GM12878 (cell line): ENCODE results near the gene SMARCAL1. TPM values are rescaled to one million over a fixed set of nuclear protein-coding genes. Genes with fewer than 3 reads are reported as not detected.

Source experiments
- ATAC-seq: fragments of 200-7000 bp; cut with Tn5 transposase; 3 replicates; pipeline ENCODE4 v1.9.1; 2020; ENCODE audit warnings: mild to moderate bottlenecking, moderate library complexity
- BruUV-seq: library from RNA; stranded (reverse); fragments of 400-500 nt; replicated peaks from 2 replicates; lab custom pipeline; 2021; lab: Mats Ljungman, UMichigan
- CTCF ChIA-PET: fragments of 300-600 bp; sonication (Branson Sonifier 250); formaldehyde crosslinking; extraction: SDS; loops from one replicate; lab custom pipeline; 2021; ENCODE audit warnings: inconsistent platforms; lab: Yijun Ruan, JAX
- POLR2A ChIA-PET: fragments of 350-600 bp; formaldehyde crosslinking; extraction: SDS; loops from one replicate; lab custom pipeline; 2021; ENCODE audit warnings: inconsistent platforms; lab: Charles Lee
- RAD21 ChIA-PET: fragments of 300-600 bp; sonication (Branson Sonifier 250); formaldehyde crosslinking; loops from one replicate; lab custom pipeline; 2023; ENCODE audit warnings: antibody characterized with exemption; ENCODE audit not compliant: unreplicated experiment; lab: Charles Lee
- SMC1A ChIA-PET: fragments of 300-600 bp; sonication (Branson Sonifier 250); formaldehyde crosslinking; loops from one replicate; lab custom pipeline; 2023; ENCODE audit not compliant: unreplicated experiment, uncharacterized antibody; lab: Charles Lee
- DNase-seq: peaks from one replicate; pipeline ENCODE4 v3.0.0-alpha.2; 2011; ENCODE audit warnings: low read depth, low spot score
- FAIRE-seq: peaks from 3 replicates; lab custom pipeline; 2011; peaks lifted over from hg19 to GRCh38; lab: Jason Lieb, UNC
- H2AFZ ChIP-seq: 2 replicates; pipeline ENCODE4 v1.6.0; 2011; ENCODE audit warnings: low read depth, low read length, control low read depth; ENCODE audit not compliant: control insufficient read depth
- H3K27ac ChIP-seq: 2 replicates; pipeline ENCODE4 v1.5.1; 2011; ENCODE audit warnings: control low read depth; ENCODE audit not compliant: control insufficient read depth, insufficient read depth
- H3K27me3 ChIP-seq, 2 experiments: replicated peaks in 1 of 2; 2 replicates each; pipeline versions ENCODE4 v1.6.0 to v1.6.1; 2011; ENCODE audit warnings: low read length in 1 of 2; ENCODE audit not compliant: control insufficient read depth in 2 of 2, insufficient read depth in 2 of 2
- H3K36me3 ChIP-seq, 2 experiments: 2 replicates each; pipeline ENCODE4 v1.5.1; 2011; ENCODE audit warnings: low read length in 1 of 2; ENCODE audit not compliant: control insufficient read depth in 2 of 2, insufficient read depth in 2 of 2
- H3K4me1 ChIP-seq: 2 replicates; pipeline ENCODE4 v1.6.1; 2011; ENCODE audit warnings: mild to moderate bottlenecking, low read length, moderate library complexity, mixed read lengths; ENCODE audit not compliant: control insufficient read depth, insufficient read depth
- H3K4me2 ChIP-seq: 2 replicates; pipeline ENCODE4 v1.6.0; 2011; ENCODE audit warnings: control low read depth; ENCODE audit not compliant: control insufficient read depth, insufficient read depth
- H3K4me3 ChIP-seq: fragments of 200-600 bp; sonication (generic); 2 replicates; pipeline ENCODE4 v1.5.1; 2016
- H3K79me2 ChIP-seq: 2 replicates; pipeline ENCODE4 v1.6.0; 2011; ENCODE audit warnings: low read length; ENCODE audit not compliant: control insufficient read depth, insufficient read depth
- H3K9ac ChIP-seq: 2 replicates; pipeline ENCODE4 v1.8.0; 2011; ENCODE audit warnings: low read length, control low read depth, mixed read lengths; ENCODE audit not compliant: control insufficient read depth, insufficient read depth
- H3K9me3 ChIP-seq: replicated peaks from 3 replicates; pipeline ENCODE4 v1.5.1; 2011; ENCODE audit warnings: mild to moderate bottlenecking, low read length; ENCODE audit not compliant: control insufficient read depth, insufficient read depth
- H4K20me1 ChIP-seq: 2 replicates; pipeline ENCODE4 v1.6.0; 2011; ENCODE audit not compliant: control insufficient read depth, insufficient read depth
- CHD4 ChIP-seq: fragments of 200-600 bp; sonication (generic); IDR thresholded peaks from 2 replicates; pipeline ENCODE4 v1.6.1; 2016; ENCODE audit warnings: mild to moderate bottlenecking
- CREB1 ChIP-seq: IDR thresholded peaks from 2 replicates; pipeline ENCODE4 v1.6.1; 2012; ENCODE audit warnings: low read depth, mild to moderate bottlenecking, inconsistent platforms
- ESRRA ChIP-seq: IDR thresholded peaks from 2 replicates; pipeline ENCODE4 v1.6.1; 2012; ENCODE audit warnings: mild to moderate bottlenecking, low read length, improper control_type of control experiment
- FOXK2 ChIP-seq: fragments of 450-650 bp; IDR thresholded peaks from 2 replicates; pipeline ENCODE4 v1.6.1; 2017; ENCODE audit warnings: mild to moderate bottlenecking, moderate library complexity
- GABPA ChIP-seq: IDR thresholded peaks from 2 replicates; pipeline ENCODE4 v1.6.1; 2014; ENCODE audit warnings: antibody characterized with exemption, low read depth, mild to moderate bottlenecking, inconsistent platforms
- IRF4 ChIP-seq: IDR thresholded peaks from 2 replicates; pipeline ENCODE4 v1.6.1; 2011; ENCODE audit warnings: low read depth, low read length
- IRF5 ChIP-seq: fragments of 450-650 bp; IDR thresholded peaks from 2 replicates; pipeline ENCODE4 v1.6.1; 2017; ENCODE audit warnings: borderline replicate concordance
- MYC ChIP-seq: IDR thresholded peaks from 2 replicates; pipeline ENCODE4 v1.6.1; 2011; ENCODE audit warnings: mild to moderate bottlenecking, low read length, moderate library complexity, inconsistent platforms; ENCODE audit not compliant: insufficient read depth, insufficient replicate concordance, insufficient read length, severe bottlenecking
- NFXL1 ChIP-seq: fragments of 450-650 bp; IDR thresholded peaks from 2 replicates; pipeline ENCODE4 v1.6.1; 2017; ENCODE audit warnings: antibody characterized with exemption, mild to moderate bottlenecking, borderline replicate concordance
- NR2F1 ChIP-seq: fragments of 450-650 bp; conservative IDR thresholded peaks from 2 replicates; pipeline ENCODE4 v1.6.1; 2017; ENCODE audit warnings: mild to moderate bottlenecking
- RELB ChIP-seq: fragments of 450-650 bp; IDR thresholded peaks from 2 replicates; pipeline ENCODE4 v1.6.1; 2017; ENCODE audit warnings: low read depth, mild to moderate bottlenecking, moderate library complexity
- SUZ12 ChIP-seq: fragments of 200-600 bp; sonication (generic); IDR thresholded peaks from one replicate; pipeline ENCODE4 v1.6.1; 2018; ENCODE audit warnings: antibody characterized with exemption, mild to moderate bottlenecking; ENCODE audit not compliant: unreplicated experiment
- TARDBP ChIP-seq: IDR thresholded peaks from 2 replicates; pipeline ENCODE4 v1.6.1; 2016; ENCODE audit warnings: borderline replicate concordance
- ZNF622 ChIP-seq: fragments of 450-650 bp; IDR thresholded peaks from 2 replicates; pipeline ENCODE4 v1.6.1; 2017; ENCODE audit warnings: mild to moderate bottlenecking, inconsistent platforms
- WGBS: methylation state at CpG from one replicate; pipeline ENCODE4 v1.1.6; 2016; ENCODE audit warnings: low lambda C conversion rate; ENCODE audit not compliant: insufficient replicate concordance, insufficient coverage; ENCODE audit errors: missing lambda C conversion rate; 5-methylcytosine and 5-hydroxymethylcytosine counted together
- in situ Hi-C: fragments of 300-500 bp; cut with MboI; formaldehyde crosslinking; loops from 9 replicates; pipeline ENCODE4 v1.14.3; 2018; ENCODE audit warnings: mixed read lengths
- intact Hi-C: fragments of 100-400 bp; cut with micrococcal nuclease; formaldehyde crosslinking; loops from one replicate; pipeline ENCODE4 v1.14.2; 2022; ENCODE audit not compliant: unreplicated experiment
- polyA plus RNA-seq, 11 experiments: library from polyadenylated mRNA; depleted of rRNA in 4 of 11; unstranded in 6 of 11; stranded (reverse) in 5 of 11; fragments of >200 nt; fragmentation: Nextera tagmentation in 4 of 11; fragmentation: Illumina TruSeq in 1 of 11; extraction: Ambion mirVana in 4 of 11; extraction: Trizol in 1 of 11; gene quantifications; 1 replicate in 1 of 11; 2 replicates in 10 of 11; pipeline versions ENCODE4 v1.2.1 to v1.2.3, GENCODE V29; 2011 to 2016; ENCODE audit warnings: inconsistent platforms in 2 of 11, missing spikeins in 2 of 11, low read depth in 1 of 11
- total RNA-seq, 4 experiments: library from RNA; depleted of rRNA in 3 of 4; stranded (reverse); fragments of >200 nt in 3 of 4; fragmentation: Illumina TruSeq in 1 of 4; extraction: Trizol in 1 of 4; gene quantifications; 2 replicates each; pipeline versions ENCODE4 v1.2.1 to v1.2.3, GENCODE V29; 2013 to 2021

Gene SMARCAL1
- total and polyA plus RNA-seq, 10 of the 15 experiments (the other 5 are each of a cell fraction or from before 2014, with no cell fraction given): 10.8 to 32.9 (median 21.8) TPM

DNA sequence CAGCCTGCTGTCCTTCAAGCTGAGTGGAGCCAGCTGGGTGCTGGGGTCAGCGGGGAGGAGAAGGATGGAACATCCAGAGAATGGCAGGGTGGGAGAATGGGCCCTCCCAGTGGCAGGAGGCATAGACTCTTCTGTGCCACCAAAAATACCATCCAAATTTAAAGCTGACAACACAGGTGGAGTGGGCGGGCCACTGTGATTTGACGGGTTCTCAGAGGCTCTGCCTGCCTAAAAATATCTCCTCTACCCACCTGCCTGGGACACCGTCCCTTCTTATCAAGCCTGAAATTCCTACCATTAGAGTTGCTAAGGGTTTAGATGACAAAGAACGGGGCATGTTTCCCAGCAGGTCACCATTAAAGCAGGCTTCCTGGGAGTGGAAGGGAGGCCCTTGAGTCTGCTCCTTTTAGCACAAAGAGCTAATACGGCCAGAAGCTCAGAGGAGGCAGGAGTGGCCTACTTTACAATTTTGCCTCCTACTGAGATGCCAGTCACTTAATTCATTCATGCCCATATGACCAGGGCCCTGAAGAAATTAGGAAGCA, 20.2 kb upstream of the SMARCAL1 start:
- ChIA-PET POLR2A (interaction anchor here (1.1 kb wide), 1 partner anchor 9 kb away, joined by 4 read pairs; no protein-coding TSS in a partner anchor), SMC1A (interaction anchor here (1.0 kb wide), 1 partner anchor 210 kb away, joined by 3 read pairs; no protein-coding TSS in a partner anchor), RAD21 (no interaction called here), CTCF (no interaction called here)
- BruUV-seq: no TSS peak
- in situ Hi-C loops (no loop called here), intact Hi-C loops (no loop called here)
- FAIRE-seq (no peak), DNase-seq (no peak), ATAC-seq (no peak)
- Histone ChIP-seq H3K4me2 (no peak overlapping the region), H4K20me1 (no peaks in the 10 kb centered on the region), H3K4me1 (no peaks in the 10 kb centered on the region), H3K9ac (no peak overlapping the region), H3K27ac (no peak overlapping the region), H3K36me3 (no peaks in the 10 kb centered on the region), H3K79me2 (no peaks in the 10 kb centered on the region), H3K4me3 (no peak overlapping the region), H3K9me3 (no peaks in the 10 kb centered on the region), H2AFZ (no peak overlapping the region), H3K27me3 (no peaks in the 10 kb centered on the region; a peak in 1 of 4 replicates)
- 38% methylated on average over 6 of the region's 6 CpGs for WGBS
- TF ChIP-seq SUZ12 (no peak), GABPA (no peak), CHD4 (no peak), NR2F1 (no peak)

GRCh38 chr2:216392945-216393840, 19.1 kb upstream of the SMARCAL1 start:
- Histone ChIP-seq H3K27ac (no peak overlapping the region), H2AFZ (no peak overlapping the region), H3K9ac (no peak overlapping the region), H3K4me3 (no peak overlapping the region), H3K27me3 (no peaks in the 10 kb centered on the region; a peak in 1 of 4 replicates), H3K4me2 (no peak overlapping the region), H3K4me1 (no peaks in the 10 kb centered on the region), H4K20me1 (no peaks in the 10 kb centered on the region), H3K36me3 (no peaks in the 10 kb centered on the region), H3K79me2 (no peaks in the 10 kb centered on the region), H3K9me3 (no peaks in the 10 kb centered on the region)
- 51% methylated on average over 12 of the region's 12 CpGs for WGBS
- ChIA-PET CTCF (no interaction called here), SMC1A (interaction anchor here (1.0 kb wide), 1 partner anchor 211 kb away, joined by 3 read pairs; no protein-coding TSS in a partner anchor), RAD21 (no interaction called here), POLR2A (no interaction called here)
- DNase-seq (no peak), FAIRE-seq (no peak), ATAC-seq (no peak)
- BruUV-seq: no TSS peak
- intact Hi-C loops: no loop called here
- in situ Hi-C loops: no loop called here
- TF ChIP-seq NFXL1: no peak
- TF ChIP-seq TARDBP: no peak
- no peak for TF ChIP-seq MYC
- TF ChIP-seq IRF4: no peak
- no peak for TF ChIP-seq RELB
- no peak for TF ChIP-seq IRF5
- TF ChIP-seq FOXK2: no peak
- no peak for TF ChIP-seq CREB1
- no peak for TF ChIP-seq ESRRA
- TF ChIP-seq ZNF622: no peak
